ENCODE measurements around the gene PACSIN2. TPM values are rescaled to one million over a fixed set of nuclear protein-coding genes. Genes with fewer than 3 reads are reported as not detected.

The PACSIN2 gene
- total RNA-seq, 1 experiment from 2014 or later, result 46.2 TPM

DNA sequence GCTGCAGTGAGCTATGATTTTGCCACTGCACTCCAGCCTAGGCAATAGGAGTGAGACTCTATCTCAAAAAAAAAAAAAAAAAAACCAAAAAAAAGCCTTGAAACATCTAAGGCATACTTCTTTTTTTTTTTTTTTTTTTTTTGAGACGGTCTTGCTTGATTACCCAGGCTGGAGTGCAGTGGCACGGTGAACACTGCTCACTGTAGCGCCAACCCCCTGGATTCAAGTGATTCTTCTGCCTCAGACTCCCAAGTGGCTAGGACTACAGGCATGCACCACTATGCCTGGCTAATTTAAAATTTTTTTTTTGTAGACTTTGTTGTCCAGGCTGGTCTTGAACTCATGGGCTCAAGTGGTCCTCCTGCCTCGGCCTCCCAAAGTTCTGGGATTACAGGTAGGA, 177.4 kb downstream of the PACSIN2 start:
- DNase-seq, result no peak
- no peak overlapping the region for H3K4me3 ChIP-seq
- H3K9me3 ChIP-seq, result no peaks in the 10 kb centered on the region
- no peaks in the 10 kb centered on the region for H3K27me3 ChIP-seq
- H3K36me3 ChIP-seq, result peaks cover 17% of the 10 kb centered on the region

DNA sequence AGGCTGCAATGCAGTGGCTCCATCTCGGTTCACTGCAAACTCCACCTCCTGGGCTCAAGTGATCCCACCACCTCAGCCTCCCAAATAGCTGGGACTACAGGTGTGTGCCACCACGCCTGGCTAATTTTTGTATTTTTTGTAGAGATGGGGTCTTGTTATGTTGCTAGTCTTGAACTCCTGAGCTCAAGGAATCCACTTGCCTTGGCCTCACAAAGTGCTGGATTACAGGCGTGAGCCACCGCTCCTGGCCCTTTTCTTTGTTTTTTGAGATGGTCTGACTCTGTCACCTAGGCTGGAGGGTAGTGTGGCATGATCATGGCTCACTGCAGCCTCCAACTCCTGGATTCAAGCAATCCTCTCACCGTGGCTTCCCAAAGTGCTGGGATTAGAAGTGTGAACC, 178.9 kb downstream of the PACSIN2 start:
- H3K36me3 ChIP-seq, result peaks cover 20% of the 10 kb centered on the region
- no peak for DNase-seq
- H3K9me3 ChIP-seq, result no peaks in the 10 kb centered on the region
- H3K4me3 ChIP-seq, result no peak overlapping the region
- no peaks in the 10 kb centered on the region for H3K27me3 ChIP-seq

DNA sequence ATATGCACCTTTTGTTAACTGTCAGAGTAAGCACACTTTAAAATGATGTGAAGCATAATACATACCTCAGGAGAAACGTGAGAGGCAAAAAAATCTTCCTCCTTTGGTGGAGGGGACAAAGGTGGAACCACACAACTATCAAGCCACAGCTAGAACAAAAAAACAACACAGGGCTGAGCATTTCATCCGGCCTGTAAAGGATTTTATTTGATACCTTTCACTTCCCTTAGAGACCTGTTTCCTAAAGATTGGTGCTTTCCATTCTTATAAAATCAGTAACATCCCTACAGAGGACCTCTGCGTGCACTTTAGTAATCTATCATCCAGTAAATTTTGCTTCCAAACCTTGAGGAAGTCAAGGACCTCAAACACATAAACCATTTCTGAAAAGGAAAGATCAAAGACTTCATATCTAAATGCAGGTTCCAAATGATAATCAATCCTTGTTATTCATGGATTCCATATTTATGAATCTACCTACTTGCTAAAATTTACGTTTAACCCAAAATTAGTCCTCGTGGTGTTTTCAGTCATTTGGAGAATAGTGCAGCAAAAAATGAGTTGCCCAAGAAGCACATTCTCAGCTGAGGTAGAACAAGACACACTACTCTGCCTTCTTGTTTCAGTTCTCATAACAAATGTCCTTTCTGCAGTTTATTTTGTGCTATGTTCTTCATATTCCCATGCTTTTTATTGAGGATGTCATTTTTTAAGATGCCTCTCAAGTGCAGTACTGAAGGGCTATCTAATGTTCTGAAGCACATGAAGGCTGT, 180.6 kb downstream of the PACSIN2 start:
- no peak overlapping the region for H3K4me3 ChIP-seq
- H3K27me3 ChIP-seq, result no peaks in the 10 kb centered on the region
- no peaks in the 10 kb centered on the region for H3K9me3 ChIP-seq
- H3K36me3 ChIP-seq, result peaks cover 27% of the 10 kb centered on the region
- no peak for DNase-seq

DNA sequence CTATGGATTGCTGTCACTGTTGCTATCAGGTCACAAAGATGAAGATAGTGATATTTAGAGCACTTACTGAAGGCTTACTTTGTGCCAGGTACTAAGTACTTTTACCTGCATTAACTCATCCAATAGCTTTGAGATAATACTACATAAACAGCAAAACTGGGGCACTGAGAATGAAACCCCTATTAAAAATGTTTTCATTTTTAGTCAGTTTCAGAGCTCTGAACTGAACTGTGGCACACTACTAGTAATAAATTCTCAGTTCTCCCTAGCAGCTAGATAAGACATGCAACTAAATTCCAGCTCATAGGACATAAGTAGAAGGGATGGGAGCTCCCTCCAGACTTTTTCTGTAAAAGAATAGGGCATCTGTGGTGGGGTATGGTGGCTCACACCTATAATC, 181.8 kb downstream of the PACSIN2 start:
- H3K36me3 ChIP-seq, result peaks cover 29% of the 10 kb centered on the region
- no peak for DNase-seq
- no peak overlapping the region for H3K4me3 ChIP-seq
- H3K27me3 ChIP-seq, result no peaks in the 10 kb centered on the region
- no peaks in the 10 kb centered on the region for H3K9me3 ChIP-seq

DNA sequence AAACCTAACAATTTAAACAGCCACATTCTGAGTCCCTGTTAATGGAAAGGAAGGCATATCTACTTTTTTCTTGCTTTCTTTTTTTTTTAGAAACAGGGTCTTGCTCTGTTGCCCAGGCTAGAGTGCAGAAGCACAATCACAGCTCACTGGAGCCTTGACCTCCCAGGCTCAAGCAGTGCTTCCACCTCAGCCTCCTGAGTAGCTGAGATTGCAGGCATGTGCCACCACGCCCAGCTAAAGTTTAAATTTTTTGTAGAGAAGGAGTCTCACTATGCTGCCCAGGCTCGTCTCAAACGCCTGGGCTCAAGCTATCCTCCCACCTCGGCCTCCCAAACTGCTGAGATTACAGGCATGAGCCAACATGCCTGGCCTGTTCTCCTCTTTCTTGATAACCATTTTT, 183.2 kb downstream of the PACSIN2 start:
- peaks cover 30% of the 10 kb centered on the region for H3K36me3 ChIP-seq
- DNase-seq, result no peak

DNA sequence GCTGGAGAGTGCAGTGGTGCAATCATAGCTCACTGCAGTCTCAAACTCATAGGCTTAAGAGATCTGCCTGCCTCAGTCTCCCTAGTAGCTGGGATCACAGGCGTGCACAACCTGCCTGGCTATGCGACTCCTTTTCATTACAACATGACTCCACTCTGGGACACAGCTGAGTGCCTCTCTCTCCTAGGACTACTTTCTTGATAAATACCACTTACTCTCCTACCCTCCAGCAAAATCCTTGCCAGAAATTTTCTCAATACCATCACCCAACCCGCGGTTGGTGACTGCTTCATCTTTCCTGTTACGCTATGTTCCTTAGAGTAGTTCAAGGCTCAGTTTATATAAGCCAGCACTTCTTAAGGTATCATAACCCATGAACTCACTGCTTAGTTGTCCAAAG, 184.8 kb downstream of the PACSIN2 start:
- H3K36me3 ChIP-seq, result peaks cover 32% of the 10 kb centered on the region
- no peaks in the 10 kb centered on the region for H3K9me3 ChIP-seq
- no peak overlapping the region for H3K4me3 ChIP-seq
- no peaks in the 10 kb centered on the region for H3K27me3 ChIP-seq
- DNase-seq, result no peak

More for the DNA sequence above, 183.2 kb downstream of the PACSIN2 start:
- H3K27me3 ChIP-seq, result no peaks in the 10 kb centered on the region
- H3K4me3 ChIP-seq, result no peak overlapping the region
- H3K9me3 ChIP-seq, result no peaks in the 10 kb centered on the region

DNA sequence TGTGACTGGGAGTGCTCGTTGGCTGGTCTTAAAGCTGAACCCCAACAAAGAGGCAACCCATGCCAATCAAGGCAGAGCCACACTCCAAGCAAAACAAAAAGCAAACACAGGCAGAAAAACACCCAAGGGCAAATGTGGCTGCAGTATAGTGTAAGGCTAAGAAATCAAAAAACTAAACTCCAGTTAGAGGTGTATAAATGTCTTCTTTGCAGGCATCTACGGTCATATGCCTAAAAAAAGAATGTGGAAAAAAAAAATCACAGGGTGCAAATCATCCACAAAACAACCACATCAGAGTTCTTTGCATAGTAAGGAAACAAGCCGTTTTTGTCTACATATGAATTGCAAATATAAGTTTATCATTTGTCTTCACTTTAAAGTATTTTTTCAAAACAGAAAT, 185.6 kb downstream of the PACSIN2 start:
- no peak overlapping the region for H3K4me3 ChIP-seq
- DNase-seq, result no peak
- H3K27me3 ChIP-seq, result no peaks in the 10 kb centered on the region
- peaks cover 35% of the 10 kb centered on the region for H3K36me3 ChIP-seq
- no peaks in the 10 kb centered on the region for H3K9me3 ChIP-seq

DNA sequence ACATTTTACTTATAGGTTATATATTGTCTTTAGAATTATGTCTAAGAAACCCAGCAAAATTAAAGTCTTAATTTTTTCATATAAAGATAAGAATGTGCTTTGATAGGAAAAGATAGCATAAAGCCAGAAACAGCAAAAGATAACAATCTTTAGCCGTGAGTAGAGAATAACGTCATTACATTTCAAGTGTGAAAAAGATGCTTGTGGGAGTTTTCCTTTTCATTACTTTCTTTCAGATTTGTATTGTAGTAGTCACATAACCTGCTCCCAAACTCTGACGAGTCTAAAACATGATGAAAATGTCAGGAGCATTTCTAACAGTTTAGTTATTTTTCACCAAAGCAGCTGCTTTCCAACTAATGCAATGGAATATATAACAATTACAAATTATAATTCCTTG, 189.2 kb downstream of the PACSIN2 start:
- no peak for DNase-seq
- H3K36me3 ChIP-seq, result peaks cover 37% of the 10 kb centered on the region

DNA sequence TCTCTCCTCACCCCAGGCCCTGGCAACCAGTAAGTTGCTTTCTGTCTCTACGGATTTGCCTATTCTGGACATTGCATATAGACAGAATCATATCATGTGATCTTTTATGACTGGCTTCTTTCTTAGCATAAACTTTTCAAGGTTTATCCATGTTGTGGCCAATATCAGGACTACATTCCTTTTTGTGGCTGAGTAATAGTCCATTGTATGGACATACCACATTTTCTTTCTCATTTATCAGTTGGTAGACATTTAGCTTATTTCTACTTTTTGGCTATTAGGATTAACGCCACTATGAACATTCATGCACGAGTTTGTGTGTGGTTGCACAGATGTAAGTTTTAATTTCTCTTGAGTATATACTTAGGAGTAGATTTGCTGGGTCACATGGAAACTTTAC, 193.6 kb downstream of the PACSIN2 start:
- no peak overlapping the region for H3K4me3 ChIP-seq
- H3K36me3 ChIP-seq, result peaks cover 24% of the 10 kb centered on the region
- no peaks in the 10 kb centered on the region for H3K27me3 ChIP-seq
- no peak for DNase-seq
- no peaks in the 10 kb centered on the region for H3K9me3 ChIP-seq

More for the DNA sequence above, 189.2 kb downstream of the PACSIN2 start:
- H3K9me3 ChIP-seq, result no peaks in the 10 kb centered on the region
- H3K4me3 ChIP-seq, result no peak overlapping the region
- no peaks in the 10 kb centered on the region for H3K27me3 ChIP-seq

DNA sequence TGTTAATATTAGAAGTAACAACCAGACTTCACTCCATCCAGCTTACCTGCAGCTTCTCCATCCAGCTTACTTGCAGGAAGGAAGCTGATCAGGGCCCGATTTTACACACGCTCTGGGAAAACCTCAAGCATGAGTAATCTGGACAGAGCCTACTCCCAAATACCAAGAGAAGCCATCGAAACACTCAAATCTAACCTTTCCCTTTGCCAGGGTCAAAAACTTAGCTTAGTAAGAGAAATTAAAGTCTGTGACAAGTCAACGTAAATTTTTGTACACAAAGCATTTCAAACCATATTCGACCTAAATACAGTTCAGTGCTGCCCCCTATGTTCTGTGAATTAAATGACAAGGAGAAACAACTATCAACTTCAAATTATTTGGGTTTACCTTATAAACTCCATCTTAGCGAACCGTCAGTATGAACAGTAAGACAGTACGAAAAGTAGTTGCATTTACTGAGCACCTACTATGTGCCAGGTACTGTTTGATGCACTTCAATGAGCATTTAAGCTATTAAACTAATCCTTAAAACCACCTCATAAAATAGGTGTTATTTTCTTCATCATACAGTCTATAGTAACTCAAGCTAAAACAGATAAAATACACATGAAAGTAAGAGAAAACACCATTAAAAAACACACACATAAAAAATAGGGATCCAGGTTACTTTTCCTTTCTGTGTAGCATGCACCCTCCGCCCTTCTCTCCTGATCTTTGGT, 194.7 kb downstream of the PACSIN2 start:
- no peak overlapping the region for H3K4me3 ChIP-seq
- H3K36me3 ChIP-seq, result peaks cover 23% of the 10 kb centered on the region
- no peaks in the 10 kb centered on the region for H3K9me3 ChIP-seq
- H3K27me3 ChIP-seq, result no peaks in the 10 kb centered on the region
- DNase-seq, result no peak

Other genes with a start within 250 kb of the PACSIN2 start
- gene ARFGAP3, start 157.9 kb downstream of the PACSIN2 start, total RNA-seq (2014; rRNA removed; shearing (Covaris generic); ENCODE audit: low replicate concordance), result 27.5 and 37.3 TPM in 2 replicates
- gene TTLL1, start 74.2 kb upstream of the PACSIN2 start, total RNA-seq (2014; rRNA removed; shearing (Covaris generic); ENCODE audit: low replicate concordance), result 4.9 and 9.2 TPM in 2 replicates
- 0.10 TPM in 1 of 2 replicates, not detected in the other for gene BIK, start 95.6 kb upstream of the PACSIN2 start, total RNA-seq (2014; rRNA removed; shearing (Covaris generic); ENCODE audit: low replicate concordance)
- 7.9 and 19.0 TPM in 2 replicates for gene MCAT, start 128.2 kb upstream of the PACSIN2 start, total RNA-seq (2014; rRNA removed; shearing (Covaris generic); ENCODE audit: low replicate concordance)
- 465 and 558 TPM in 2 replicates for gene TSPO, start 136.4 kb upstream of the PACSIN2 start, total RNA-seq (2014; rRNA removed; shearing (Covaris generic); ENCODE audit: low replicate concordance)
- 50.6 and 61.7 TPM in 2 replicates for gene TTLL12, start 172.0 kb upstream of the PACSIN2 start, total RNA-seq (2014; rRNA removed; shearing (Covaris generic); ENCODE audit: low replicate concordance)

Measured in MG63 (cell line).